Neural progenitor cell (in vitro differentiated cells): ENCODE results near the gene BRCC3.

Experiments
- CTCF ChIP-seq: fragments of 200-600 bp; sonication (generic); IDR thresholded peaks from 2 replicates; pipeline ENCODE4 v1.5.1; 2017; ENCODE audit warnings: antibody characterized with exemption, mild to moderate bottlenecking
- EZH2phosphoT487 ChIP-seq: fragments of 200-600 bp; sonication (generic); IDR thresholded peaks from 2 replicates; pipeline ENCODE4 v1.6.1; 2017; ENCODE audit warnings: antibody characterized with exemption

GRCh38 chrX:155028877-155029291 is 42.4 kb upstream of the BRCC3 start:
- TF ChIP-seq EZH2phosphoT487 (no peak), CTCF (no peak)
